Stimulated activated CD8-positive, alpha-beta memory T cell treated with anti-CD3 and anti-CD28 coated beads, Interleukin-15, amount 100 ng/mL, for 4 hours (primary cell): ENCODE measurements around the gene FAM171A1.

Experiments
- DNase-seq, 2 donors: peaks; one replicate each; pipeline ENCODE4 v3.0.0-alpha.2; 2020; ENCODE audit warnings: low read depth in 2 of 2

FAM171A1 gene

GRCh38 chr10:15374156-15374555, 3.1 kb upstream of the FAM171A1 start:
- no peak for DNase-seq

GRCh38 chr10:15373199-15373598, 2.1 kb upstream of the FAM171A1 start:
- no peak for DNase-seq

- DNase-seq = no peak
Measured at GRCh38 chr10:15370212-15370855, 755 bp downstream of the FAM171A1 start.

- no peak for DNase-seq
Measured at GRCh38 chr10:15369256-15370211, 1.6 kb downstream of the FAM171A1 start.

- no peak for DNase-seq
Measured at GRCh38 chr10:15368101-15368855, 2.8 kb downstream of the FAM171A1 start.

GRCh38 chr10:15367296-15368085, 3.6 kb downstream of the FAM171A1 start:
- no peak for DNase-seq

- no peak for DNase-seq
Measured at GRCh38 chr10:15365692-15366091, 5.4 kb downstream of the FAM171A1 start.

GRCh38 chr10:15364001-15364400, 7.1 kb downstream of the FAM171A1 start:
- no peak for DNase-seq

- no peak for DNase-seq
Measured at GRCh38 chr10:15363031-15363430, 8.1 kb downstream of the FAM171A1 start.

- DNase-seq = no peak
Measured at GRCh38 chr10:15361131-15361530, 10.0 kb downstream of the FAM171A1 start.

GRCh38 chr10:15360566-15360965, 10.5 kb downstream of the FAM171A1 start:
- DNase-seq = no peak

GRCh38 chr10:15353471-15354017, 17.5 kb downstream of the FAM171A1 start:
- no peak for DNase-seq

GRCh38 chr10:15352836-15353235, 18.3 kb downstream of the FAM171A1 start:
- DNase-seq = no peak

GRCh38 chr10:15352201-15352600, 18.9 kb downstream of the FAM171A1 start:
- no peak for DNase-seq

- DNase-seq = no peak
Measured at GRCh38 chr10:15351099-15351820, 19.8 kb downstream of the FAM171A1 start.

- DNase-seq = no peak
Measured at GRCh38 chr10:15349112-15349511, 22.0 kb downstream of the FAM171A1 start.

- DNase-seq = no peak
Measured at GRCh38 chr10:15348579-15348978, 22.5 kb downstream of the FAM171A1 start.

- DNase-seq = no peak
Measured at GRCh38 chr10:15347150-15347549, 23.9 kb downstream of the FAM171A1 start.

- no peak for DNase-seq
Measured at GRCh38 chr10:15346440-15347141, 24.5 kb downstream of the FAM171A1 start.

- DNase-seq = no peak
Measured at GRCh38 chr10:15345450-15345849, 25.6 kb downstream of the FAM171A1 start.
